DMS114 treated with DMSO at 0.1 percent for 48 hours (cell line): ENCODE results near the gene NOTO.
A peak's percentile ranks its signal among the peaks of the same experiment; 100 is the strongest.

Experiments used
- DNase-seq: peaks from one replicate; lab custom pipeline; 2025; ENCODE audit not compliant: unreplicated experiment; lab: John Stamatoyannopoulos, UW

The NOTO gene

GRCh38 chr2:73233932-73234832, 31.8 kb downstream of the NOTO start, which contains the start of gene CCT7:
CCT7 (plus strand) TSS chr2:73234308; CDS start chr2:73234379, 71 bp downstream.
- peak; percentile 92 for DNase-seq

GRCh38 chr2:73235315-73236028, 33.1 kb downstream of the NOTO start:
- no peak for DNase-seq

GRCh38 chr2:73237168-73237567, 34.8 kb downstream of the NOTO start:
- DNase-seq, result no peak

GRCh38 chr2:73238149-73238548, 35.8 kb downstream of the NOTO start:
- no peak for DNase-seq

GRCh38 chr2:73238976-73239375, 36.6 kb downstream of the NOTO start:
- DNase-seq, result no peak

- no peak for DNase-seq
Measured at GRCh38 chr2:73239776-73240175, 37.4 kb downstream of the NOTO start.

- DNase-seq, result no peak
Measured at GRCh38 chr2:73243884-73244570, 41.7 kb downstream of the NOTO start.

GRCh38 chr2:73244580-73244979, 42.2 kb downstream of the NOTO start:
- DNase-seq, result no peak

- DNase-seq, result no peak
Measured at GRCh38 chr2:73246850-73247249, 44.5 kb downstream of the NOTO start.

- no peak for DNase-seq
Measured at GRCh38 chr2:73249636-73250035, 47.3 kb downstream of the NOTO start.

- DNase-seq, result no peak
Measured at GRCh38 chr2:73250872-73251846, 48.8 kb downstream of the NOTO start.

GRCh38 chr2:73252238-73253027, 50.1 kb downstream of the NOTO start:
- DNase-seq, result no peak

- no peak for DNase-seq
Measured at GRCh38 chr2:73253400-73253799, 51.0 kb downstream of the NOTO start.

GRCh38 chr2:73253901-73254300, 51.5 kb downstream of the NOTO start:
- DNase-seq, result no peak

- no peak for DNase-seq
Measured at GRCh38 chr2:73254343-73255006, 52.1 kb downstream of the NOTO start.

- no peak for DNase-seq
Measured at GRCh38 chr2:73255007-73255644, 52.8 kb downstream of the NOTO start.

- DNase-seq, result no peak
Measured at GRCh38 chr2:73255907-73256617, 53.7 kb downstream of the NOTO start.

- DNase-seq, result no peak
Measured at GRCh38 chr2:73256618-73256922, 54.2 kb downstream of the NOTO start.
